Right lobe of liver (tissue), 6 donors: ENCODE data around the gene PERM1. TPM values are rescaled to one million over a fixed set of nuclear protein-coding genes. Genes with fewer than 3 reads are reported as not detected.

ENCODE experiments used
- ATAC-seq, 4 donors: fragments of 200-7000 bp; cut with Tn5 transposase; one replicate each; pipeline ENCODE4 v1.9.1; 2020; ENCODE audit warnings: mild to moderate bottlenecking in 4 of 4, moderate library complexity in 4 of 4
- DNase-seq, 3 donors: peaks; one replicate each; pipeline ENCODE4 v3.0.0-alpha.2; 2020
- H3K27ac ChIP-seq, 3 donors: fragments of 200-600 bp; one replicate each; pipeline ENCODE4 v1.8.0; 2022
- H3K27me3 ChIP-seq, 2 donors: fragments of 200-600 bp; one replicate each; pipeline ENCODE4 v1.8.0; 2022
- H3K36me3 ChIP-seq, 4 donors: fragments of 200-600 bp; sonication (generic) in 1 of 4; one replicate each; pipeline versions ENCODE4 v1.5.1 to v1.8.0; 2017 to 2022; ENCODE audit warnings: control low read depth in 1 of 4
- H3K4me1 ChIP-seq, 4 donors: fragments of 200-600 bp; sonication (generic) in 1 of 4; one replicate each; pipeline versions ENCODE4 v1.5.1 to v1.8.0; 2017 to 2022; ENCODE audit warnings: control low read depth in 1 of 4
- H3K4me3 ChIP-seq, 3 donors: fragments of 200-600 bp; one replicate each; pipeline ENCODE4 v1.8.0; 2022
- H3K9me3 ChIP-seq, 4 donors: fragments of 200-600 bp; sonication (generic) in 1 of 4; one replicate each; pipeline versions ENCODE4 v1.5.1 to v1.8.0; 2017 to 2022; ENCODE audit warnings: control low read depth in 1 of 4
- POLR2A ChIP-seq: fragments of 450-650 bp; IDR thresholded peaks from one replicate; pipeline ENCODE4 v1.6.1; 2017; ENCODE audit warnings: antibody characterized with exemption, mild to moderate bottlenecking
- WGBS: methylation state at CpG from one replicate; pipeline ENCODE4 v1.1.6; 2018; ENCODE audit warnings: low coverage, low lambda C conversion rate; ENCODE audit not compliant: insufficient coverage; ENCODE audit errors: missing lambda C conversion rate; 5-methylcytosine and 5-hydroxymethylcytosine counted together
- intact Hi-C, 2 donors: fragments of 100-400 bp; cut with DNase I; formaldehyde crosslinking; loops; one replicate each; pipeline versions ENCODE4 v1.11.2 to v1.14.1; 2022
- total RNA-seq, 6 experiments: library from RNA; depleted of rRNA in 2 of 6; stranded (reverse); fragments of >200 nt in 2 of 6; fragmentation: NEBNext Ultra II Directional in 3 of 6; extraction: Animal tissue kit (Norgen Biotek cat#: 25700) in 3 of 6; gene quantifications; one replicate each; pipeline versions ENCODE4 v1.1.0 to v1.2.4, GENCODE V29; 2016 to 2023
- TF ChIP-seq, protein P1 (sequence below), 4 donors: fragments of 200-600 bp in 3 of 4; fragments of 450-650 bp in 1 of 4; IDR thresholded peaks; one replicate each; pipeline versions ENCODE4 v1.5.1 to v1.8.0; 2016 to 2022; ENCODE audit warnings: antibody characterized with exemption in 4 of 4, mild to moderate bottlenecking in 2 of 4
- donor health status: DM: no; HTN: yes; CAD: no.
- donor health status: DM: no; HTN: no; CAD: no.
- donor health status: DM: no; HTN: no; CAD: no.
- donor health status: DM: no; HTN: yes; CAD: no.
- donor health status: DM: no; HTN: yes; CAD: no.

Gene PERM1
- total RNA-seq, 6 experiments from 2014 or later, result 0.18 to 0.46 (median 0.28) TPM; not detected in 2

DNA sequence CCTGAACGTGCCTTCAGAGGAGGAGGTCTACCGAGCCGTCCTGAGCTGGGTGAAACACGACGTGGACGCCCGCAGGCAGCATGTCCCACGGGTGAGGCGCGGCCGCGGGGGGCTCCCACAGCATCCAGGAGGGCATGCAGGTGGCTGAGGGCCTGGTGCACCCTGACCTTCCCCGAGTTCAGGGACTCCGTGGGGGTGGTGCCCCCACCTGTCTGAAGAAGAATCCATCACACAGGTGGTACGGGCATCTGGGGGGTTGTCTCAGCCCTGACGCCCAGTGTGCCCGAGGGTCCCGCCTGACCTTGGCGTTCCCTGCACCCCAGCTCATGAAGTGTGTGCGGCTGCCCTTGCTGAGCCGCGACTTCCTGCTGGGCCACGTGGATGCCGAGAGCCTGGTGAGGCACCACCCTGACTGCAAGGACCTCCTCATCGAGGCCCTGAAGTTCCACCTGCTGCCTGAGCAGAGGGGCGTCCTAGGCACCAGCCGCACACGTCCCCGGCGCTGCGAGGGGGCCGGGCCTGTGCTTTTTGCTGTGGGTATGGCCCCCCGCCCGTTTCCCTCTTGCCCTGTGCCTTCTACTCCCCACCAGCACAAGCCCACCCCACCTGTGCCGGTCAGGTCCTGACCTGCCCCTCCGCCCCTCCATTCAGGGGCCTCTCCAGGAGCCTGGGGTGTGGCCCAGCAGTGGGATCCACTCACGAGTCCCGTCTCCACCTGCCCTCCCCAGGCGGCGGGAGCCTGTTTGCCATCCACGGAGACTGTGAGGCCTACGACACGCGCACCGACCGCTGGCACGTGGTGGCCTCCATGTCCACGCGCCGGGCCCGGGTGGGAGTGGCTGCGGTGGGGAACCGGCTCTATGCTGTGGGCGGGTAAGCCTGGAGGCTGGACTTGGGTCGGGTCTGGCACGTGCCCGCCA lies 19.3 kb downstream of the PERM1 start:
- Histone ChIP-seq H3K4me3 (no peak overlapping the region), H3K36me3 (no peaks in the 10 kb centered on the region), H3K9me3 (no peaks in the 10 kb centered on the region), H3K27ac (no peak overlapping the region), H3K4me1 (peaks cover 0 to 19% (median 2%) of the 10 kb centered on the region in 4 donors), H3K27me3 (no peaks in the 10 kb centered on the region)
- no peak for ATAC-seq
- WGBS, result 98% methylated on average over 18 of the region's 57 CpGs
- intact Hi-C loops, result no loop called here
- TF ChIP-seq, protein P1, sequence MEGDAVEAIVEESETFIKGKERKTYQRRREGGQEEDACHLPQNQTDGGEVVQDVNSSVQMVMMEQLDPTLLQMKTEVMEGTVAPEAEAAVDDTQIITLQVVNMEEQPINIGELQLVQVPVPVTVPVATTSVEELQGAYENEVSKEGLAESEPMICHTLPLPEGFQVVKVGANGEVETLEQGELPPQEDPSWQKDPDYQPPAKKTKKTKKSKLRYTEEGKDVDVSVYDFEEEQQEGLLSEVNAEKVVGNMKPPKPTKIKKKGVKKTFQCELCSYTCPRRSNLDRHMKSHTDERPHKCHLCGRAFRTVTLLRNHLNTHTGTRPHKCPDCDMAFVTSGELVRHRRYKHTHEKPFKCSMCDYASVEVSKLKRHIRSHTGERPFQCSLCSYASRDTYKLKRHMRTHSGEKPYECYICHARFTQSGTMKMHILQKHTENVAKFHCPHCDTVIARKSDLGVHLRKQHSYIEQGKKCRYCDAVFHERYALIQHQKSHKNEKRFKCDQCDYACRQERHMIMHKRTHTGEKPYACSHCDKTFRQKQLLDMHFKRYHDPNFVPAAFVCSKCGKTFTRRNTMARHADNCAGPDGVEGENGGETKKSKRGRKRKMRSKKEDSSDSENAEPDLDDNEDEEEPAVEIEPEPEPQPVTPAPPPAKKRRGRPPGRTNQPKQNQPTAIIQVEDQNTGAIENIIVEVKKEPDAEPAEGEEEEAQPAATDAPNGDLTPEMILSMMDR (IDR thresholded peaks at IDR 0.05), result no peak
- TF ChIP-seq POLR2A, result no peak
- no peak for DNase-seq

DNA sequence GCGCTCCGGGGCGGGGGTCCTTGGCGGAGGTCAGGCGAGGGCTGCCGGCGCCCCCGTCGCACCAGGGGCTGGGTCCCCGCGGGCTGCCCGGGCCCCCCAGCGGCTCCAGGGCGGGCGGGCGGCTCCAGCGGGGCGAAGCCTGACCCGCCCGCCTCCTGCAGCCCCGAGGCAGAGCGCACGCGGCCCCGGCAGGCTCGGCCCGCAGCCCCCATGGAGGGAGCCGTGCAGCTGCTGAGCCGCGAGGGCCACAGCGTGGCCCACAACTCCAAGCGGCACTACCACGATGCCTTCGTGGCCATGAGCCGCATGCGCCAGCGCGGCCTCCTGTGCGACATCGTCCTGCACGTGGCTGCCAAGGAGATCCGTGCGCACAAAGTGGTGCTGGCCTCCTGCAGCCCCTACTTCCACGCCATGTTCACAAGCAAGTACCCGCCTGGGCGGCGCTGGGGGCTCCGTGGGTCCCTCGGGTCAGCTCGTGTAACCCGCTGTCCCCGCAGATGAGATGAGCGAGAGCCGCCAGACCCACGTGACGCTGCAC lies 20.7 kb downstream of the PERM1 start:
- H3K36me3 ChIP-seq, result peaks cover 0 to 8% (median 3%) of the 10 kb centered on the region in 4 donors
- intact Hi-C loops, result no loop called here
- ATAC-seq, result no peak
- H3K4me3 ChIP-seq, result peak overlapping the region; percentile 53 to 72 (median 53)
- WGBS, result 100% methylated on average over 1 of the region's 56 CpGs
- no peak for DNase-seq
- no peak overlapping the region for H3K27ac ChIP-seq
- H3K4me1 ChIP-seq, result peaks cover 0 to 17% (median 0%) of the 10 kb centered on the region in 4 donors
- TF ChIP-seq, protein P1 (IDR thresholded peaks at IDR 0.05), result no peak
- TF ChIP-seq POLR2A, result no peak
- no peaks in the 10 kb centered on the region for H3K9me3 ChIP-seq
- H3K27me3 ChIP-seq, result no peaks in the 10 kb centered on the region

DNA sequence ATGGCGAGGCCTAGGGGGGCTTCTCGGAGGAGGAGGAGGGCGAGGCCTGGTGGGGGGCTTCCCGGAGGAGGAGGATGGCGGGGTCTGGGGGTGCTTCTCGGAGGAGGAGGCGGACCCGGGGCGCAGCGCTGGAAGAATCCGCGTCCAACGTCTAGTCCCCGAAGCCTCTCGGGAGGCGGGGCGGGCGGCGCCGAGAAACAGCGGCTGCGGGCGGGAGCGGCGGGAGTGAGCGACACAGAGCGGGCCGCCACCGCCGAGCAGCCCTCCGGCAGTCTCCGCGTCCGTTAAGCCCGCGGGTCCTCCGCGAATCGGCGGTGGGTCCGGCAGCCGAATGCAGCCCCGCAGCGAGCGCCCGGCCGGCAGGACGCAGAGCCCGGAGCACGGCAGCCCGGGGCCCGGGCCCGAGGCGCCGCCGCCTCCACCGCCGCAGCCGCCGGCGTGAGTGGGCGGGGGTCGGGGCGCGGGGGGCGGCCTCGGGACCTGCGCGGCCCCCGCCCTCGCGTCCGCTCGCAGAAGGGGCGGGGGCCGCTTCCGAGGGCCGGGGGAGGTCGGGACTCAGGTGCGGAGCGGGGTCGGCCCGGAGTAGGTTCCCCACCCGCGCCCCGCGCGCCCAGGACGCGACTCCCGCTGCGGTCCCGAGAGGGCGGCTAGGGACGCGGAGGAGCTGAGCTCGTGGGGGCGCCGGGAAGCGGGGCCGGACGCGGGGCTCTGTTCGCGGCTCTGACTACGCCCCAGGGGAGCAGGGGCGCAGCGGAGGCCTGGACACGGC lies 21.3 kb downstream of the PERM1 start, which contains the start of gene KLHL17:
KLHL17 (plus strand) TSS at position 222 of the 769 bp plus-strand sequence; CDS start at position 332, 110 bp downstream.
- peak; percentile 81 to 84 (median 83) for DNase-seq
- 0% methylated on average over 4 of the region's 109 CpGs for WGBS
- H3K27ac ChIP-seq, result no peak within 1 kb of the TSS
- H3K27me3 ChIP-seq, result no peaks in the 10 kb centered on the region
- intact Hi-C loops, result no loop called here
- peak within 1 kb of the TSS; percentile 53 to 100 (median 53) for H3K4me3 ChIP-seq
- no peaks in the 10 kb centered on the region for H3K9me3 ChIP-seq
- peaks cover 0 to 14% (median 9%) of the 10 kb centered on the region in 4 donors for H3K36me3 ChIP-seq
- peak; percentile 48 to 71 (median 64) for ATAC-seq
- TF ChIP-seq, protein P1 (IDR thresholded peaks at IDR 0.05), result no peak
- no peak for TF ChIP-seq POLR2A
- H3K4me1 ChIP-seq, result peaks cover 0 to 13% (median 0%) of the 10 kb centered on the region in 4 donors

DNA sequence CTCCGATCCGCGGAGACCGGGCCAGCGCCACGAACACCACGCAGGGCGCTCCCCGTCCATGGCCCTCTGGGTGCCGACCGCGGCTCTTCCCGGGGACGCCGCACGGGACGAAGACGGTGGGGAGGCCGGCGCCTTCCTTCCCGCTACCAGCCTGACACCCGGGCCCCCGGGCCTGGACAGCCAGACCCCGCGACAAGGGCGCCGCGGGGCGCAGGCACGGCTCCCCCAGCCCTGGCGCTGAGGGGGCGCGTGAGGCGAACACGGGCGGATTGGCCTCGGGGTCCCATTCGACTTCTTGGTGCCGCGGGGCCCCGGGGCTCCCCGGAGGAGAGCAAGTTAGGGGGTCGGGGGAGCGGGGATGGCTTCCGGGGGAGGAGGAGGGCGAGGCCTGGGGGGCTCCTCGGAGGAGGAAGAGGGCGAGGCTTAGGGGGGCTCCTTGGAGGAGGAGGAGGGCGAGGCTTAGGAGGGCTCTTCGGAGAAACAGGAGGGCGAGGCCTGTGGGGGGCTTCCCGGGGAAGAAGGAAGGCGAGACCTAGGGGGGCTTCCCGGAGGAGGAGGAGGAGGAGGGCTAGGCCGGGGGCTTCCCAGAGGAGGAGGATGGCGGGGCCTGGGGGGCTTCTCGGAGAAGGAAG lies 22.0 kb downstream of the PERM1 start:
- Histone ChIP-seq H3K27me3 (no peaks in the 10 kb centered on the region), H3K9me3 (no peaks in the 10 kb centered on the region), H3K36me3 (peaks cover 0 to 18% (median 11%) of the 10 kb centered on the region in 4 donors), H3K4me1 (peaks cover 0 to 13% (median 0%) of the 10 kb centered on the region in 4 donors), H3K4me3 (peak overlapping the region in 2 of 3 donors; percentile 53 to 100), H3K27ac (no peak overlapping the region)
- WGBS, result 18% methylated on average over 38 of the region's 57 CpGs
- TF ChIP-seq POLR2A, result no peak
- TF ChIP-seq, protein P1 (IDR thresholded peaks at IDR 0.05), result no peak
- no peak for DNase-seq
- intact Hi-C loops, result no loop called here
- ATAC-seq, result peak in 2 of 4 donors; percentile 2 to 14
